Activated naive CD8-positive, alpha-beta T cell treated with anti-CD3 and anti-CD28 coated beads, Interleukin-2, amount 50 U/mL, for 24 hours (primary cell): Measurements from ENCODE around the gene UNC79.
A peak's percentile ranks its signal among the peaks of the same experiment; 100 is the strongest.
"Not testable (repeated sequence)": the region's sequence is repeated elsewhere in the genome, so short reads cannot be mapped to it uniquely, and the experiment has no call there.

Experiments used
- ATAC-seq: fragments of 150-1000 bp; cut with Tn5 transposase; one replicate; pipeline ENCODE4 v1.10.0; 2021
- DNase-seq: peaks from one replicate; pipeline ENCODE4 v3.0.0; 2021
- H3K27ac Mint-ChIP-seq: one replicate; pipeline ENCODE4 v1.8.0; 2021; ENCODE audit warnings: mild to moderate bottlenecking, mixed read lengths
- H3K27me3 Mint-ChIP-seq: one replicate; pipeline ENCODE4 v1.8.0; 2021; ENCODE audit warnings: mixed read lengths
- H3K36me3 Mint-ChIP-seq: one replicate; pipeline ENCODE4 v1.8.0; 2021; ENCODE audit warnings: low read depth, mixed read lengths
- H3K4me1 Mint-ChIP-seq: one replicate; pipeline ENCODE4 v1.8.0; 2021; ENCODE audit warnings: mixed read lengths
- H3K4me3 Mint-ChIP-seq: one replicate; pipeline ENCODE4 v1.8.0; 2021; ENCODE audit warnings: mild to moderate bottlenecking, moderate library complexity, mixed read lengths
- H3K9me3 Mint-ChIP-seq: one replicate; pipeline ENCODE4 v1.8.0; 2021; ENCODE audit warnings: mixed read lengths

The UNC79 gene

GRCh38 chr14:93430315-93431035 lies at the start of gene UNC79:
Gene UNC79 (plus strand): TSS chr14:93430939. CDS start chr14:93431030, 91 bp downstream.
- no peaks in the 10 kb centered on the region for H3K36me3 Mint-ChIP-seq
- peaks cover 51% of the 10 kb centered on the region for H3K27me3 Mint-ChIP-seq
- DNase-seq (no peak), ATAC-seq (no peak)
- H3K4me3 Mint-ChIP-seq: no peak within 1 kb of the TSS
- no peaks in the 10 kb centered on the region for H3K4me1 Mint-ChIP-seq
- H3K27ac Mint-ChIP-seq: no peak within 1 kb of the TSS
- peaks cover 27% of the 10 kb centered on the region for H3K9me3 Mint-ChIP-seq

GRCh38 chr14:93381644-93382043 lies 49.1 kb upstream of the UNC79 start:
- no peaks in the 10 kb centered on the region for H3K9me3 Mint-ChIP-seq
- ATAC-seq (no peak), DNase-seq (no peak)
- no peaks in the 10 kb centered on the region for H3K36me3 Mint-ChIP-seq
- H3K4me3 Mint-ChIP-seq: no peak overlapping the region
- H3K4me1 Mint-ChIP-seq: no peaks in the 10 kb centered on the region
- no peak overlapping the region for H3K27ac Mint-ChIP-seq
- peaks cover 23% of the 10 kb centered on the region for H3K27me3 Mint-ChIP-seq

GRCh38 chr14:93384256-93384655 lies 46.5 kb upstream of the UNC79 start:
- H3K27me3 Mint-ChIP-seq: peaks cover 23% of the 10 kb centered on the region
- H3K9me3 Mint-ChIP-seq, H3K36me3 Mint-ChIP-seq, DNase-seq, H3K27ac Mint-ChIP-seq, H3K4me3 Mint-ChIP-seq, ATAC-seq, H3K4me1 Mint-ChIP-seq: not testable (repeated sequence)

- DNase-seq (no peak), ATAC-seq (no peak)
- H3K4me3 Mint-ChIP-seq: no peak overlapping the region
- peaks cover 4% of the 10 kb centered on the region for H3K36me3 Mint-ChIP-seq
- peaks cover 13% of the 10 kb centered on the region for H3K9me3 Mint-ChIP-seq
- H3K27ac Mint-ChIP-seq: no peak overlapping the region
- peaks cover 14% of the 10 kb centered on the region for H3K27me3 Mint-ChIP-seq
- H3K4me1 Mint-ChIP-seq: no peaks in the 10 kb centered on the region
These were observed 35.5 kb upstream of the UNC79 start for GRCh38 chr14:93395231-93395630.

- Mint-ChIP-seq H3K9me3 (peaks cover 13% of the 10 kb centered on the region), H3K27ac (no peak overlapping the region), H3K36me3 (peaks cover 4% of the 10 kb centered on the region), H3K4me3 (no peak overlapping the region), H3K4me1 (no peaks in the 10 kb centered on the region), H3K27me3 (peaks cover 22% of the 10 kb centered on the region)
- DNase-seq: no peak
- no peak for ATAC-seq
These were observed 34.3 kb upstream of the UNC79 start for GRCh38 chr14:93396456-93396855.

GRCh38 chr14:93398491-93398890 lies 32.2 kb upstream of the UNC79 start:
- DNase-seq (no peak), ATAC-seq (no peak)
- no peaks in the 10 kb centered on the region for H3K4me1 Mint-ChIP-seq
- peaks cover 13% of the 10 kb centered on the region for H3K9me3 Mint-ChIP-seq
- H3K36me3 Mint-ChIP-seq: peaks cover 4% of the 10 kb centered on the region
- H3K4me3 Mint-ChIP-seq: no peak overlapping the region
- peaks cover 24% of the 10 kb centered on the region for H3K27me3 Mint-ChIP-seq
- no peak overlapping the region for H3K27ac Mint-ChIP-seq

- DNase-seq (no peak), ATAC-seq (no peak)
- no peaks in the 10 kb centered on the region for H3K36me3 Mint-ChIP-seq
- no peaks in the 10 kb centered on the region for H3K4me1 Mint-ChIP-seq
- H3K9me3 Mint-ChIP-seq: no peaks in the 10 kb centered on the region
- peaks cover 21% of the 10 kb centered on the region for H3K27me3 Mint-ChIP-seq
- no peak overlapping the region for H3K4me3 Mint-ChIP-seq
- H3K27ac Mint-ChIP-seq: no peak overlapping the region
These were observed 27.8 kb upstream of the UNC79 start for GRCh38 chr14:93402951-93403350.

- peaks cover 14% of the 10 kb centered on the region for H3K9me3 Mint-ChIP-seq
- no peak overlapping the region for H3K4me3 Mint-ChIP-seq
- no peak overlapping the region for H3K27ac Mint-ChIP-seq
- H3K36me3 Mint-ChIP-seq: no peaks in the 10 kb centered on the region
- no peak for DNase-seq
- H3K27me3 Mint-ChIP-seq: no peaks in the 10 kb centered on the region
- no peaks in the 10 kb centered on the region for H3K4me1 Mint-ChIP-seq
- ATAC-seq: no peak
These were observed 20.7 kb upstream of the UNC79 start for GRCh38 chr14:93410021-93410420.

- Mint-ChIP-seq H3K27me3 (no peaks in the 10 kb centered on the region), H3K36me3 (no peaks in the 10 kb centered on the region), H3K4me3 (no peak overlapping the region), H3K4me1 (no peaks in the 10 kb centered on the region), H3K27ac (no peak overlapping the region), H3K9me3 (peaks cover 14% of the 10 kb centered on the region)
- ATAC-seq (no peak), DNase-seq (no peak)
These were observed 19.8 kb upstream of the UNC79 start for GRCh38 chr14:93410893-93411292.

- not testable (repeated sequence) for H3K4me3 Mint-ChIP-seq, ATAC-seq, H3K36me3 Mint-ChIP-seq, H3K27ac Mint-ChIP-seq, DNase-seq, H3K4me1 Mint-ChIP-seq
- H3K27me3 Mint-ChIP-seq: peaks cover 15% of the 10 kb centered on the region
- H3K9me3 Mint-ChIP-seq: peaks cover 38% of the 10 kb centered on the region
These were observed 5.6 kb upstream of the UNC79 start for GRCh38 chr14:93425136-93425535.

- no peak for DNase-seq
- H3K4me1 Mint-ChIP-seq: no peaks in the 10 kb centered on the region
- no peak for ATAC-seq
- H3K27me3 Mint-ChIP-seq: peaks cover 25% of the 10 kb centered on the region
- peaks cover 37% of the 10 kb centered on the region for H3K9me3 Mint-ChIP-seq
- no peak overlapping the region for H3K27ac Mint-ChIP-seq
- H3K36me3 Mint-ChIP-seq: no peaks in the 10 kb centered on the region
- no peak overlapping the region for H3K4me3 Mint-ChIP-seq
These were observed 4.0 kb upstream of the UNC79 start for GRCh38 chr14:93426750-93427149.

GRCh38 chr14:93431036-93431670 lies 414 bp downstream of the UNC79 start:
- Mint-ChIP-seq H3K36me3 (no peaks in the 10 kb centered on the region), H3K27me3 (peaks cover 52% of the 10 kb centered on the region), H3K4me1 (no peaks in the 10 kb centered on the region)

GRCh38 chr14:93454224-93454623 lies 23.5 kb downstream of the UNC79 start:
- no peak overlapping the region for H3K27ac Mint-ChIP-seq
- H3K36me3 Mint-ChIP-seq: no peaks in the 10 kb centered on the region
- no peak overlapping the region for H3K4me3 Mint-ChIP-seq
- H3K4me1 Mint-ChIP-seq: no peaks in the 10 kb centered on the region
- H3K9me3 Mint-ChIP-seq: peaks cover 3% of the 10 kb centered on the region
- ATAC-seq (no peak), DNase-seq (no peak)
- H3K27me3 Mint-ChIP-seq: peaks cover 30% of the 10 kb centered on the region

More at GRCh38 chr14:93431036-93431670, 414 bp downstream of the UNC79 start:
- peaks cover 20% of the 10 kb centered on the region for H3K9me3 Mint-ChIP-seq
- no peak for ATAC-seq
- DNase-seq: peak; percentile 5
- H3K4me3 Mint-ChIP-seq: no peak overlapping the region
- H3K27ac Mint-ChIP-seq: no peak overlapping the region

GRCh38 chr14:93456356-93456755 lies 25.6 kb downstream of the UNC79 start:
- Mint-ChIP-seq H3K4me1 (no peaks in the 10 kb centered on the region), H3K9me3 (peaks cover 3% of the 10 kb centered on the region), H3K27me3 (peaks cover 24% of the 10 kb centered on the region), H3K4me3 (no peak overlapping the region), H3K27ac (no peak overlapping the region), H3K36me3 (no peaks in the 10 kb centered on the region)
- ATAC-seq (no peak), DNase-seq (no peak)

GRCh38 chr14:93458234-93458633 lies 27.5 kb downstream of the UNC79 start:
- H3K9me3 Mint-ChIP-seq: peaks cover 3% of the 10 kb centered on the region
- no peak overlapping the region for H3K4me3 Mint-ChIP-seq
- no peak for DNase-seq
- no peaks in the 10 kb centered on the region for H3K4me1 Mint-ChIP-seq
- no peak overlapping the region for H3K27ac Mint-ChIP-seq
- H3K36me3 Mint-ChIP-seq: no peaks in the 10 kb centered on the region
- H3K27me3 Mint-ChIP-seq: peaks cover 26% of the 10 kb centered on the region
- no peak for ATAC-seq
